LNCaP clone FGC (cell line): ENCODE results near the gene CLTA.

Experiments used
- DNase-seq: peaks from one replicate; pipeline ENCODE4 v3.0.0-alpha.2; 2011; ENCODE audit warnings: low read depth
- H3K4me3 ChIP-seq: 2 replicates; pipeline ENCODE4 v1.5.1; 2011; ENCODE audit warnings: mild to moderate bottlenecking, low read depth, low read length, control low read depth
- CTCF ChIP-seq: IDR thresholded peaks from 2 replicates; pipeline ENCODE4 v1.5.1; 2012; ENCODE audit warnings: mild to moderate bottlenecking; ENCODE audit not compliant: control insufficient read depth, insufficient read depth; ENCODE audit errors: extremely low read depth

The CLTA gene

GRCh38 chr9:36190388-36191289 lies at the start of gene CLTA:
Gene CLTA, plus strand, starts transcription at chr9:36190921. Its CDS starts 136 bp downstream, at chr9:36191057.
- DNase-seq = peak; percentile 99
- H3K4me3 ChIP-seq = peak within 1 kb of the TSS; percentile 86
- TF ChIP-seq CTCF = peak; percentile 46; the same call in 1 of the 2 replicates

DNA sequence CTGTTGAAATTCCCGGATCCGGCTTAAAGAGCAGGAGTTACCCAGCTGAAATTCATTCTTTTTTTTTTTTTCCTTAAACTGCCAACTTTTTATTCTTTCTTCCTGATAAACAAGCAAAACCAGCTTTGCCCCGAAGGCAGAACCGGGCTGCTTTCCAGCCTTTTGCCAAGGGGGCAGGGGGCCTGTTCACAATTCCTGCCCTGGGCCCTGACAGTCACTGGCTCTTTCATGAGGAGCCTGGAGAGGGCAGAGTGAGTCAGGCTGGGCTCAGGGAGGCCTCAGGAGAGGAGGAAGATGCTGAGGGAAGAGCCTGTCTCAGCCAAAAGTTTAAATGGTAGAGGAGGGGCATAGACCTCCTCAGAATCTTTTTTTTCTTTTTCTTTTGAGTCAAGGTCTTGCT lies 49.4 kb upstream of the CLTA start:
- TF ChIP-seq CTCF = peak; percentile 42
- no peak overlapping the region for H3K4me3 ChIP-seq
- peak; percentile 35 for DNase-seq

- no peak overlapping the region for H3K4me3 ChIP-seq
- no peak for TF ChIP-seq CTCF
- DNase-seq = no peak
Measured at GRCh38 chr9:36141761-36142160, 49.0 kb upstream of the CLTA start.

- DNase-seq = no peak
- TF ChIP-seq CTCF = no peak
- H3K4me3 ChIP-seq = no peak overlapping the region
Measured at GRCh38 chr9:36142510-36143244, 48.0 kb upstream of the CLTA start.

GRCh38 chr9:36143245-36143641 lies 47.5 kb upstream of the CLTA start:
- DNase-seq = no peak
- TF ChIP-seq CTCF = no peak
- no peak overlapping the region for H3K4me3 ChIP-seq

GRCh38 chr9:36144309-36145232 lies 46.1 kb upstream of the CLTA start:
- no peak for TF ChIP-seq CTCF
- no peak for DNase-seq
- no peak overlapping the region for H3K4me3 ChIP-seq
